SK-N-SH treated with all-trans-retinoic acid at 6 μM for 48 hours (cell line): ENCODE measurements around the gene SLC7A4.

ENCODE experiments used
- ISL1 ChIP-seq: fragments of 250-450 bp; sonication (Bioruptor Pico); IDR thresholded peaks from 2 replicates; pipeline ENCODE4 v2.1.2; 2022; ENCODE audit warnings: mild to moderate bottlenecking, moderate library complexity
- ZNF70 ChIP-seq: fragments of 450-650 bp; formaldehyde crosslinking; IDR thresholded peaks from 2 replicates; pipeline ENCODE4 v1.5.0; 2020; ENCODE audit warnings: mild to moderate bottlenecking, moderate library complexity
- TF ChIP-seq, protein P1 (sequence below): fragments of 250-450 bp; sonication (Bioruptor Pico); IDR thresholded peaks from 2 replicates; pipeline ENCODE4 v1.8.0; 2020; ENCODE audit warnings: mild to moderate bottlenecking, moderate library complexity, borderline replicate concordance

GRCh38 chr22:21015466-21016006 is 16.8 kb downstream of the SLC7A4 start:
- TF ChIP-seq ISL1: no peak
- TF ChIP-seq, protein P1, sequence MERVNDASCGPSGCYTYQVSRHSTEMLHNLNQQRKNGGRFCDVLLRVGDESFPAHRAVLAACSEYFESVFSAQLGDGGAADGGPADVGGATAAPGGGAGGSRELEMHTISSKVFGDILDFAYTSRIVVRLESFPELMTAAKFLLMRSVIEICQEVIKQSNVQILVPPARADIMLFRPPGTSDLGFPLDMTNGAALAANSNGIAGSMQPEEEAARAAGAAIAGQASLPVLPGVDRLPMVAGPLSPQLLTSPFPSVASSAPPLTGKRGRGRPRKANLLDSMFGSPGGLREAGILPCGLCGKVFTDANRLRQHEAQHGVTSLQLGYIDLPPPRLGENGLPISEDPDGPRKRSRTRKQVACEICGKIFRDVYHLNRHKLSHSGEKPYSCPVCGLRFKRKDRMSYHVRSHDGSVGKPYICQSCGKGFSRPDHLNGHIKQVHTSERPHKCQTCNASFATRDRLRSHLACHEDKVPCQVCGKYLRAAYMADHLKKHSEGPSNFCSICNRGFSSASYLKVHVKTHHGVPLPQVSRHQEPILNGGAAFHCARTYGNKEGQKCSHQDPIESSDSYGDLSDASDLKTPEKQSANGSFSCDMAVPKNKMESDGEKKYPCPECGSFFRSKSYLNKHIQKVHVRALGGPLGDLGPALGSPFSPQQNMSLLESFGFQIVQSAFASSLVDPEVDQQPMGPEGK (CRISPR knock-in tag): no peak
- TF ChIP-seq ZNF70 (CRISPR knock-in tag): no peak
